Raji (cell line): ENCODE data around the gene POGZ.

Experiments
- POLR2A ChIP-seq: IDR thresholded peaks from 2 replicates; pipeline ENCODE4 v1.6.1; 2011; ENCODE audit warnings: low read depth, low read length, control low read depth; ENCODE audit not compliant: insufficient read depth

POGZ gene

DNA sequence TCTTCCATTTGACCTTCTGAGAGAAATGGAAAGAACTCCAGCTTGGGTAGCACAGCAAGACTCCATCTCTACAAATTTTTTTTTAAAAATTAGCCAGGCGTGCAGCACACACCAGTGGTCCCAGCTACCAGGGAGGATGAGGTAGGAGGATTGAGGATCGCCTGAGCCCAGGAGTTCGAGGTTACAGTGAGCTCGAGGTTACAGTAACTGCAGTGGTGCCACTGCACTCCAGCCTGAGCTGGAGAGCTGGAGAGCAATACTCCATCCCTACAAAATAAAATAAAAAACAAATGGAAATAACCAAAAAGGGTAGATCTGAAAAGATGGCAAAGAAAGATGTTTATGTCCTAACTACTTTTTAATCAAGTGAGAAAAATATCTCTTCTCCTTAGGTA is 14.5 kb downstream of the POGZ start:
- no peak for TF ChIP-seq POLR2A

DNA sequence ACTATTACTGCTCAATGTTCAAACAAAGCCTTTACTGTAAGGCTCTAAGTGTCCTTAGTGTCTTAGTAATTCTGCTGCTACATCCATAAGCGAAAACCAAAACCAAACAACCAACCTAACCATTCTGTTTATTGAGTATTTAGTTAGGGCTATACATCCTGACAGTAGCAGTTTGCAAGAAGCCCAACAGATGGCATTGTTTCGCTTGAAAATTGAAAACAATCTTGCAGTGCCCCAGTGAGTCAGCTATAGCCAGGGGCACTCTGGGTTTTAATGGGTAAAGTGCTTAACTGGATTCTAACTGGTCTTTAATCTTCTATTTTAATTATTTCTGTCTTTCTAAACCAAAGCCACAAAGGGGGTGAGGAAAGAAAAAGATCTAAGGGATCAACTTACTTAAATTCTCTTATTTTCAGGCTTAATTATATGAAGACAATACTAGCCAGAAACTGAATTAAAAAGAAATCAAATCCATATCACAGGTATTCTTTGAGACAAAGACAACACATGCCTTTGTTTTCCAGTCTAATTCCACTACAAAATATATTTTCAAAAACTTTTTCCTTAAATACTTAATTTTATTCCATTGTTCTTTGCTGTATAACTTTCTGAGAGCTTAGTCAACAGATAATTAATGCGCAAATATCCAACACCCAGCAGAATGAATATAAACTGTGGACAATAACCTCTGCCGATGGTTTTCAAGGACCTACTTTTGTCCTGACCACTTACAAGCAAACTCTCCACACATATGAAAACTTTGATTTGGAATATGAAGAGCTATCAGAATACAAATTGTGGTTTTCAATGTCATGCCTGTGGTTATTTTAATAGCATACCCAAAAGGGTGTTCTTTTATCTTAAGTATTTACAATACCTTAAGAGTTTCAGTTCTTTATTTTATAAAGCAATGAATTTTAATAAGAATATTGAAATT is 15.2 kb downstream of the POGZ start:
- no peak for TF ChIP-seq POLR2A

DNA sequence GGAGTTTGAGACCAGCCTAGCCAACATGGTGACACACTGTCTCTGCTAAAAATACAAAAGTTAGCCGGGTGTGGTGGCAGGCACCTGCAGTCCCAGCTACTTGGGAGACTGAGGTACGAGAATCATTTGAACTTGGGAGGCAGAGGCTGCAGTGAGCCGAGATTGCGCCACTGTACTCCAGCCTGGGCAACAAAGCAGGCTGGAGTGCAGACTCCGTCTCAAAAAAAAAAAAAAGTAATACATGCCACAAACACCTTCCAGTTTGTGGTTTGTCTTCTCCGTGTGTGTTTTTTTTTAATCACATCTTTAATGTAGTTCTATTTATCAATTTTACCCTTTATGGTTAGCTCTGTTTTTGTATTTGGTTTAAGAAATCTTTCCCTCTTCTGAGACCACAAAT is 22.3 kb downstream of the POGZ start:
- no peak for TF ChIP-seq POLR2A

DNA sequence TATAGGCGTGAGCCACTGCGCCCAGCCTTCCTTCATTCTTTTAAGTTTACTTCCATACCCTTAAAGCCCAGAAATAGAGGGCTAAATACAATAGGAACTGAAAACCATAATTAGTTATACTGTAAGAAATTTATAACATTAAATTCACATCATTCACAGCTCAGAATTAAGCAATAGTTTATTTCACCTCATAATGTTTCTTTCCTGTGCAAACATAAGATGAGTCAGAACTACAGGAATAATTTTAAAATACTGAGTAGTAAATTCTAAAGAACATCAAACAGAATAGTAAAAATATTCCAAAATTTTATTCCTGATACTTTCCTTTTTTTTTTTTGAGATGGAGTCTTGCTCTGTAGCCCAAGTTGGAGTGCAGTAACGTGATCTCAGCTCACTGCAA is 24.1 kb downstream of the POGZ start:
- no peak for TF ChIP-seq POLR2A

DNA sequence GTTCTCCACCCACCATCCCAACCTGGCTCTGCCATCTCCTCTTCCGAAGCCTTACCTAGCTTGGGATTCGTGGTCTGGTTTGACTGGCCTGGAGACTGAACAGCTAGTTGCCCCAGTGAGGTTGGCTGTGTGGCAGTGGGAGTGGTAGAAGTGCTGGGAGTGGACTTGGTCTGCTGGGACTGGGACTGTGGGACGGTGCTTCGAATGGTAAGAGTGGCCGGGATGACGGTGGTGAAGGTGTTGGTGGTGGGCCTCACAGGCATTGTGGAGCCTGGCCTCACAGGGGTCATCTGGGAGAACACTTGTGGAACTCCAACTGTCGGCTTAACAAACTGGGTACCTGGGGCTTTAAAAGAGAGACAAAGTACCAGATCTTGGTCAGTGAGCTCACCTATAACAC is 31.2 kb downstream of the POGZ start:
- no peak for TF ChIP-seq POLR2A

DNA sequence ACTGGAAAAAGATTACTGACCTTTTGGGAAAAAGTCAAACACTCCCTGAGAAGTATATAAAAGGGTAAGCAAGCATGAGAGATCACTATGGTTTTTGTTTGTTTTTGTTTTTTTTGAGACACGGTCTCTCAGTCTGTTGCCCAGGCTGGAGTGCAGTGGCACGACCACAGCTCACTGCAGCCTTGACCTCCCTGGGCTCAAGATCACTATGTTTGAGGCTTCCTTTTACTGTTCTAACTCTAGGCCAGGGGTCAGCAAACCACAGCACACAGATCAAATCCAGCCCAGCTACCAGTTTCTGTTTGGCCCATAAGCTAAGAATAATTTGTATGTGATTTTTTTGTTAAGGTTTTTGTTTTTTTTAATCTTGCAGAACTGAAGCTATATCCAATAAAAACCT is 34.2 kb downstream of the POGZ start:
- TF ChIP-seq POLR2A = no peak

DNA sequence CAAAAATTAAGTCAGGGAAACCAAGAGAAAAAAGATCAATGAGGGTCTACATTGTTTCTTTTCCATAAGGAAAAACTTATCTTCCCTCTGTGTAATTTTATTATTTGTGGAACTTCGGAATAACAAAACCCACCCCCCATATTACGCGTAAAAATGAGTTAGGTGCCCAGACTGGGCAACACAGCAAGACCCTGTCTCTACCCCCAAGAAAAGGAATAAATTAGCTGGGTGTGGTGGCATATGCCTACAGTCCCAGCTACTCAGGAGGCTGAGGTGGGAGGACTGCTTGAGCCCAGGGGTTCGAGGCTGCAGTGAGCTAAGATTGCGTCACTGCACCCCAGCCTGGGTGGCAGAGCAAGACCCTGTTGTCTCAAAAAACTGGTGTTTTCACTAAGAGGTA is 39.5 kb downstream of the POGZ start:
- TF ChIP-seq POLR2A = no peak

DNA sequence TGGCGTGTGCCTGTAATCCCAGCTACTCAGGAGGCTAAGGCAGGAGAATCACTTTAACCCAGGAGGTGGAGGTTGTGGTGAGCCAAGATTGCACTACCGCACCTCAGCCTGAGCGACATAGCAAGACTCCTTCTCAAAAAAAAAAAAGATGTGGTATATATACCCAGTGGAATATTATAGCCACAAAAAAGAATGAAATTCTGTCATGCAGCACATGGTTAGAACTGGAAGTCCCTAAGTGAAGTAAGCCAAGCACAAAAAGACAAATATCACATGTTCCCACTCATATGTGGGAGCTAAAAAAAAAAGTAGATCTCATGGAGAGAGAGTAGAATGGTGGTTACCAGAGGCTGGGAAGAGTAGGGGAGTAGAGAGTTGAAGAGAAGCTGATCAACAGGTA is 41.2 kb downstream of the POGZ start:
- TF ChIP-seq POLR2A = no peak

DNA sequence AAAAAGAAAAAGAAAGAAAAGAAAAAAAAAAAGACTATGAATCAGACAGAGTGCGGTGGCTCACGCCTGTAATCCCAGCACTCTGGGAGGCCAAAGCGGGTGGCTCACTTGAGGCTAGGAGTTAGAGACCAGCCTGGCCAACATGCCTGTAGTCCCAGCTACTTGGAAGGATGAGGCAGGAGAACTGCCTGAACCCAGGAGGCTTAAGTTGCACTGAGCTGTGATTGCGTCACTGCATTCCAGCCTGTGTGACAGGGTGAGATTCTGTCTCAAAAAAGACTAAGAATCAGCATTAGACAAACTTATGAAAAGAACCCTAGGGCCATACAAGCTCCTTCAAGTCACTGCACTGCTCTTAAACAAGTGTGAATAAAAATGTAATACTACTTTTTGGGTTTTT is 43.1 kb downstream of the POGZ start:
- TF ChIP-seq POLR2A = no peak

DNA sequence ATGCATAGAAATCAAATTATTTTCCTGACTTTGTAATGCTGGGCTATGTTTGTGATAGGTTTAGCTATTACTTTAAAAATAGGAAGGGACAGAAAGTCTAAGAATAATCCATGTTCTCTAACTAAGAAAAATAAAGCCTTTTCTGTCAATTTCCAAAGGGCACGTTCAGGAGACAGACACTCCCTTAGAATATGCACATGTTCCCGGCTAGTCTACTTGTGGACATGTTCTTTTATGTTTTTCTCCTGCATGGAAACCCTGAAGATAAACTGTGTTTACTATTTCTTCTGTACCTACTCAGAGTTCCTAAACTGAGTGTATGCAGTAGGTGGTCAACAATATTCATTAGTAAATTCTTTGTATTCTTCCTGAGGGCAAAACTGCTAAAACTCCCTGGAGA is 47.4 kb downstream of the POGZ start:
- no peak for TF ChIP-seq POLR2A

DNA sequence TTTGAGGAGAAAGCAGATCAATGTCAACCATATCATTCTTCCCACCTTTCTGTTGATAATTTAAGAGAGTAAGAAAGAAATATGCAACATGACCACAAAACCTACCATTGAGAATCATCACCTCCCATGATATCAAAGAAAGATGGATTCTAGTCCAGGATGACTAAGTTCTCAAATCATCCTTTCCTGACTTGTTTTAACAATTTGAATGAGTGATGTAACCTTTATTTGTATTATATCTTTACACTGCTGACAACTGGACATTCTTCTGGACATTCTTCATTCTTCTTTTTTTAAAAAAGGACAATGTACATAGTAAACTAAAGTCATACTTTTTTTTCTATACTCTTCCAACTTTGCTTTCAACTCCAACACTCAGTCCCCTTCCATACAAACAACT is 50.4 kb downstream of the POGZ start:
- no peak for TF ChIP-seq POLR2A

DNA sequence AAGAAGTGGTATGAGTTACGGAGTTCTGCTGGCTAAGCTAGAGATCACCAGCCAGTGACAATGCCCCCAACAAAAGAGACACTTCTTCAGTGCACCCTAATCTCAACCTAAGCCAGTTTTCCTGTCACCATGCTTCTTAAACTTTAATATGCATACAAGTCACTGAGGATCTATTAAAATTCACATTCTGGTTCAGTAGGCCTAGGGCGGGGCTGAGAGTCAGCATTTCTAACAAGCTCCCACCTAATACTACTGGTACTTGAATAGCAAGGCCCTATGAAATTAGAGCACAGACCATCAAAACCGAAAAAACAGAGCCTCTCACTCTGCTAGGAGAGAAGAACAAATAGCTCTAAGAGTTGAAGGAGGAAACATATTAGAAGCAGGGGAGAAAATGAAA is 52.0 kb downstream of the POGZ start:
- TF ChIP-seq POLR2A = no peak

DNA sequence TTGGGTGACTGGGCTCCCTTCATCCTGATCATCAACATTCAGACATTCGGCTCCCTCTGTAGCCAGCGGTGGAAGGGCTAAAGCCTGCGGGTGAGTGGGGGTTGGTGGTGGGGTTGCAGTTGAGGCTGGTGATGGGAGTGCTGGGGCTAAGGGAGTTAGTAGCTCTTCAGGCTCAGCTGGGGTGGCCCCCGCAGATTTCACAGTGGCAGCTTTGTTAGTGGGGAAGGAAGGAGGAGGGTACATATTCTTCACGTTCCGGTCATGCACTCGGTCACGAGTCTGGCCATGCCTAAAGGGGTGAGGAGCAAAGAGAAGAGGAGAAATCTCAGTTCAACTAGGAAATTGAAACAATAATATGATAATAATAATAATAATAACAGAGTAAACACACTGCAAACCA is 53.1 kb downstream of the POGZ start:
- TF ChIP-seq POLR2A = no peak

DNA sequence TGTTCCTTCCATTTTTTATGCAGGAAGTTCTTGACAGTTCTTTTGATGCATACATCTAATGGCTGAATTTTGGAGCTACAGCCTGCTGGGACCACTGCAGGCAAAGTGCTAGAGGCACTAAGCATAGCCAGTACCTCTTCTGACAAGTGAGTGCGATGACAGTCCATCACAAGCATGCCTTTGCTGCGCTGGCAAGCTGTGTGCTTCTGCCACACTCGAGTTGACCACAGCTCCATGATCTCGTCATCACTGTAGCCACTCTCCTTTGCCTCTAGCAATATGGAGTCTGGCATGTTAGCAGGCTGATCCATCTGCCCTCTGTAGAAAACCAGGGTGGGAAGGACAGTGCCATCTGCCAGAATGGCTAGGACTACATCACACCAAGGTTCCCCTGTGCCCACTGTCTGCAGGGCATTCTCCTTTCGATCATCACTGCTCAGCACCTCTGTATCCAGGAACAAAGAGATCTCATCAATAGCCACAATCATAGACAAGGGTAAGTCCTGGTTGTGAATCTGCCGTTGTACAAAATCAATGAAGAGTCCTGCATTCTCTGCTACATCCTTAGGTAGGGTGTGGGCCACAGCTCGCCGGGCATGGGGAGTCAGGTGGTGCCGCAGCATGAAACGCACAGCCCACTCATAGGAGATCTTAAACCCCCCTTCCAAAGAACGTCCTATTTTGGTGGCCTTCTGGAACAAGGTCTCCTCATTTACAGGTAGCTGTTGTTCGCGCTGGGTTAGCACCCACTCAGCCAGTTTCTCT is 53.9 kb downstream of the POGZ start:
- TF ChIP-seq POLR2A = no peak

DNA sequence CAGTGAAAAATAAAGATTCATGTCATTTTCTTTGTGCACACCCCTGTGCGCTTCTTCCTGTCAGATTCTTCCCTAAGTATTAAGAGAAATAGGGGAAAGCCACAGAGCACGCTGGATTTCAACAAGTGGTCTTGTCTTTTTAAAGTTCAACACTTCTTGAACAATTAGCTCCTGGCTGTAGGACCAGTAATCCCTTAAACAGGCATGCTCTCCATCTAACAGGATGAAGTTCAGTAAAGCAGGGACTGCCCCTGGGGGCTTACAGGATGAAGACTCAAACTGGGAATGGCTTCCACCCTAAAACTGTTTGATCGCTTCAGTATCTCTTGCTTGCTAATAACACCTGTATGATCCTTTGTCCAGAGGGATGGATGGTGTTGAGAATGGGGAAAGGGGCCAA is 55.7 kb downstream of the POGZ start:
- no peak for TF ChIP-seq POLR2A

DNA sequence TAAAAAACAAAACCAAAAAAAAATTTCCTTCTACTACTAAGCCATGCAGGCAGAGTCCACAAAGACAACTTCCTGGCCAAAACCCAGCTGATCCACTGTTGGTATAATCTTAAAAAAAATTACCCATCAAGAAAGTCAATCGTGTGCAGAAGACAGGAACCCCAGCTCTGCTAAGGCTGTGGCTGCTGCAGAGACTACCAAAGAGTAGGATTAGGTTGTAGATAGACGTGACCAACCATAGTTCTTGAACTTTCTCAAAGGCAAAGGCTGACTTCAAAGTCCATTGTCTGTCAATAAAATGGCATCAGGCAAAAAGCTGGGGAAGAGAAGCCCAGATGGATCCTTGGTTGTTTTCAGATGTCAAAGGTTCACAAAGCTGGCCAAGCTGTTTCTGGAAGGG is 56.5 kb downstream of the POGZ start:
- TF ChIP-seq POLR2A = no peak
